ENCODE results near the gene NEMF.

DNA sequence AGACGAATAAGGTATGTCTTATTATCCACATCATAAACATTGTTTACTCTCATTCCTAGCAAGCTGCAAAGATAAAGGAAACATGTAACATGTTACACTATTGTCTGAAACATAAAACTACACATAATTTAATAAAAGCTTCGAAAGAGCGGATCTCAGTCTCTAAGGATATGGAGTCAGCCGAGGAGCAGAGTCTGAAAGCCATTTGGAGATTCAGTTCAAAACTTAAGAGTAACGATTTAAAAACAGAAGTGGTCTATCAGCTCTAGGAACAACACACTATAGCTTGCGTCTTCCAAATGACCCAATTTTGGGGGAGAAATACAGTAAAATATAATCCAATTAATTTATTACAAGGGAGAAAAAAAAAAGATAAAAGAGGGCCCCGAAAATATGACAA, 775 bp downstream of the NEMF start:
- TF ChIP-seq CTCF (IDR thresholded peaks at IDR 0.05) (no peak), EZH2 (IDR thresholded peaks at IDR 0.05; ENCODE audit: borderline replicate concordance, insufficient read depth, low read depth, low read length, poor library complexity, severe bottlenecking) (no peak)

All from B cell (primary cell).